Upper lobe of left lung (tissue), 4 donors: ENCODE data around the gene GOLGA6L2.

Experiments used
- EP300 ChIP-seq, 4 donors: sonication (generic); formaldehyde crosslinking; IDR thresholded peaks; one replicate each; pipeline ENCODE4 v1.5.1; 2017; ENCODE audit warnings: antibody characterized with exemption in 4 of 4, control low read depth in 2 of 4
- POLR2AphosphoS5 ChIP-seq, 2 donors: sonication (generic); formaldehyde crosslinking; IDR thresholded peaks; one replicate each; pipeline ENCODE4 v1.5.1; 2017; ENCODE audit warnings: antibody characterized with exemption in 2 of 2
- TF ChIP-seq, protein P1 (sequence below), 6 experiments: fragments of 450-650 bp in 4 of 6; fragments of 200-600 bp in 2 of 6; sonication (generic) in 2 of 6; IDR thresholded peaks; one replicate each; pipeline ENCODE4 v1.5.1; 2016 to 2019; ENCODE audit warnings: antibody characterized with exemption in 6 of 6

DNA sequence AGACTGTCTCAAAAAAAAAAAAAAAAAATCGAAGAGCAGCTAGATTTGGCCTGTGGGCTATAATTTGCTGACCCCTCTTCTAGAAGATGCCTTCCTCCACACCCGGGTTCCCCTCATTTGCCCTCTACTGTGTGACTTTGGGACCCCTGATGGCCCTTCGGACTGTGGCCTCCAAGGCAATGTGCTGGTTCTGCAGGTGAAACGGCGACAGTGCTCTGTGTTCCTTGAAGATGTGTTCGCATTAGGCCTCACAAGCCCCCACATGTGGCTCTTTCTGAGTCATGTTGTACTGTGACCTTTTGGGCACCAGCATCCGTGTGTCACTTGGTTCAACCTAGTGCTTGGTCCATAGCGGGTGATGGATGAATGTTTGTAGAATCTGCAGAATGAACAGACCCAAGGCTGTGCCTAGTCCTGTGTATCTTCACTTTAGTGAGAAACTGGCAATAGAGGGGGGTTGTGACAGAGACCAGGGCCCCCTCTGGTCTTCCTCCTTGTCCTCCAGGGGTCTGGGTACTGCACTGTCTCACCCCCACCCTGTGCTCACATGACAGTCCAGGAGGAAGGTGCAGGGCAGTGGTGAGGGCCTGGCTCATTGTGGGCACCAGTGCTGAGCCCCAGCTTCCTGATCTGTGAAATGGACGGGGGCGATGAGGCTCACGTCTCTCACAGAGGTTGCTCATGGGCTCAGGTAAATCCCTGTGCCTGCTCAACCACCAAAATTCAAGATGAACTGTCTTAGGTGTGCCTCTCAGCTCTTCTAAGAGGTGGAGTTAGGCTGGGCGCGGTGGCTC lies 22.7 kb downstream of the GOLGA6L2 start:
- TF ChIP-seq POLR2AphosphoS5 (IDR thresholded peaks at IDR 0.05) (no peak), EP300 (IDR thresholded peaks at IDR 0.05) (no peak)
- TF ChIP-seq, protein P1, sequence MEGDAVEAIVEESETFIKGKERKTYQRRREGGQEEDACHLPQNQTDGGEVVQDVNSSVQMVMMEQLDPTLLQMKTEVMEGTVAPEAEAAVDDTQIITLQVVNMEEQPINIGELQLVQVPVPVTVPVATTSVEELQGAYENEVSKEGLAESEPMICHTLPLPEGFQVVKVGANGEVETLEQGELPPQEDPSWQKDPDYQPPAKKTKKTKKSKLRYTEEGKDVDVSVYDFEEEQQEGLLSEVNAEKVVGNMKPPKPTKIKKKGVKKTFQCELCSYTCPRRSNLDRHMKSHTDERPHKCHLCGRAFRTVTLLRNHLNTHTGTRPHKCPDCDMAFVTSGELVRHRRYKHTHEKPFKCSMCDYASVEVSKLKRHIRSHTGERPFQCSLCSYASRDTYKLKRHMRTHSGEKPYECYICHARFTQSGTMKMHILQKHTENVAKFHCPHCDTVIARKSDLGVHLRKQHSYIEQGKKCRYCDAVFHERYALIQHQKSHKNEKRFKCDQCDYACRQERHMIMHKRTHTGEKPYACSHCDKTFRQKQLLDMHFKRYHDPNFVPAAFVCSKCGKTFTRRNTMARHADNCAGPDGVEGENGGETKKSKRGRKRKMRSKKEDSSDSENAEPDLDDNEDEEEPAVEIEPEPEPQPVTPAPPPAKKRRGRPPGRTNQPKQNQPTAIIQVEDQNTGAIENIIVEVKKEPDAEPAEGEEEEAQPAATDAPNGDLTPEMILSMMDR (IDR thresholded peaks at IDR 0.05), result no peak
